HepG2 (cell line): ENCODE data around the gene UPB1. TPM values are rescaled to one million over a fixed set of nuclear protein-coding genes. Genes with fewer than 3 reads are reported as not detected.

Experiments used
- CEBPG ChIP-seq: IDR thresholded peaks from 2 replicates; pipeline ENCODE4 v1.6.1; 2016
- EP300 ChIP-seq, 3 experiments: sonication (generic) in 1 of 3; formaldehyde crosslinking in 1 of 3; IDR thresholded peaks; 2 replicates each; pipeline versions ENCODE4 v1.5.1 to v1.6.1; 2011 to 2020; ENCODE audit warnings: low read depth in 2 of 3, low read length in 2 of 3, borderline replicate concordance in 1 of 3, improper control_type of control experiment in 1 of 3, mild to moderate bottlenecking in 1 of 3, missing genetic modification reagents in 1 of 3, moderate library complexity in 1 of 3
- FOSL2 ChIP-seq: sonication (generic); formaldehyde crosslinking; IDR thresholded peaks from 2 replicates; pipeline ENCODE4 v1.4.0; 2020; ENCODE audit warnings: missing genetic modification reagents
- ISL2 ChIP-seq: sonication (generic); formaldehyde crosslinking; IDR thresholded peaks from 2 replicates; pipeline ENCODE4 v1.5.0; 2020; ENCODE audit warnings: missing genetic modification reagents
- MTA1 ChIP-seq: sonication (generic); formaldehyde crosslinking; IDR thresholded peaks from 2 replicates; pipeline ENCODE4 v1.4.0; 2020; ENCODE audit warnings: missing genetic modification reagents, mild to moderate bottlenecking, borderline replicate concordance
- NKX3-1 ChIP-seq: sonication (generic); formaldehyde crosslinking; IDR thresholded peaks from 2 replicates; pipeline ENCODE4 v1.5.0; 2020; ENCODE audit warnings: missing genetic modification reagents
- NR3C1 ChIP-seq: sonication (generic); formaldehyde crosslinking; IDR thresholded peaks from 2 replicates; pipeline ENCODE4 v1.4.0; 2020; ENCODE audit warnings: missing genetic modification reagents
- RFX5 ChIP-seq: IDR thresholded peaks from 2 replicates; pipeline ENCODE4 v1.6.1; 2011; ENCODE audit warnings: low read depth, low read length, improper control_type of control experiment
- TFAP4 ChIP-seq: sonication (generic); IDR thresholded peaks from 2 replicates; pipeline ENCODE4 v1.6.1; 2016; ENCODE audit warnings: low read depth, borderline replicate concordance
- ZBED4 ChIP-seq: sonication (generic); formaldehyde crosslinking; IDR thresholded peaks from 2 replicates; pipeline ENCODE4 v1.4.0; 2020; ENCODE audit warnings: missing genetic modification reagents, borderline replicate concordance
- ZNF230 ChIP-seq: sonication (generic); formaldehyde crosslinking; IDR thresholded peaks from 2 replicates; pipeline ENCODE4 v1.4.0; 2020; ENCODE audit warnings: mild to moderate bottlenecking, missing genetic modification reagents
- ZNF446 ChIP-seq: sonication (generic); formaldehyde crosslinking; IDR thresholded peaks from 2 replicates; pipeline ENCODE4 v1.5.0; 2020; ENCODE audit warnings: mild to moderate bottlenecking, missing genetic modification reagents
- polyA plus RNA-seq, 8 experiments: library from polyadenylated mRNA; depleted of rRNA in 3 of 8; stranded (reverse) in 7 of 8; unstranded in 1 of 8; fragments of >200 nt; fragmentation: Illumina TruSeq in 4 of 8; extraction: Trizol in 4 of 8; gene quantifications; 2 replicates each; pipeline versions ENCODE4 v1.2.1 to v1.2.3, GENCODE V29; 2011 to 2016; ENCODE audit warnings: low read depth in 4 of 8, missing spikeins in 1 of 8, mixed read lengths in 1 of 8; ENCODE audit not compliant: insufficient read depth in 1 of 8
- total RNA-seq, 5 experiments: library from RNA; depleted of rRNA; stranded (reverse); fragments of >200 nt; fragmentation: Illumina TruSeq; extraction: Trizol; gene quantifications; 2 replicates each; pipeline ENCODE4 v1.2.3, GENCODE V29; 2016; ENCODE audit warnings: low read depth in 1 of 5
- TF ChIP-seq, protein P1 (sequence below): sonication (generic); formaldehyde crosslinking; IDR thresholded peaks from 2 replicates; pipeline ENCODE4 v1.9.0; 2021; ENCODE audit warnings: mild to moderate bottlenecking, missing genetic modification reagents
- TF ChIP-seq, protein P2 (sequence below): sonication (generic); formaldehyde crosslinking; IDR thresholded peaks from 2 replicates; pipeline ENCODE4 v1.5.0; 2020; ENCODE audit warnings: mild to moderate bottlenecking, missing genetic modification reagents

Gene UPB1
- total and polyA plus RNA-seq, 2 of the 13 experiments (the other 11 are each of a cell fraction or from before 2014, with no cell fraction given): 0.38 to 1.2 TPM

- TF ChIP-seq, protein P1, sequence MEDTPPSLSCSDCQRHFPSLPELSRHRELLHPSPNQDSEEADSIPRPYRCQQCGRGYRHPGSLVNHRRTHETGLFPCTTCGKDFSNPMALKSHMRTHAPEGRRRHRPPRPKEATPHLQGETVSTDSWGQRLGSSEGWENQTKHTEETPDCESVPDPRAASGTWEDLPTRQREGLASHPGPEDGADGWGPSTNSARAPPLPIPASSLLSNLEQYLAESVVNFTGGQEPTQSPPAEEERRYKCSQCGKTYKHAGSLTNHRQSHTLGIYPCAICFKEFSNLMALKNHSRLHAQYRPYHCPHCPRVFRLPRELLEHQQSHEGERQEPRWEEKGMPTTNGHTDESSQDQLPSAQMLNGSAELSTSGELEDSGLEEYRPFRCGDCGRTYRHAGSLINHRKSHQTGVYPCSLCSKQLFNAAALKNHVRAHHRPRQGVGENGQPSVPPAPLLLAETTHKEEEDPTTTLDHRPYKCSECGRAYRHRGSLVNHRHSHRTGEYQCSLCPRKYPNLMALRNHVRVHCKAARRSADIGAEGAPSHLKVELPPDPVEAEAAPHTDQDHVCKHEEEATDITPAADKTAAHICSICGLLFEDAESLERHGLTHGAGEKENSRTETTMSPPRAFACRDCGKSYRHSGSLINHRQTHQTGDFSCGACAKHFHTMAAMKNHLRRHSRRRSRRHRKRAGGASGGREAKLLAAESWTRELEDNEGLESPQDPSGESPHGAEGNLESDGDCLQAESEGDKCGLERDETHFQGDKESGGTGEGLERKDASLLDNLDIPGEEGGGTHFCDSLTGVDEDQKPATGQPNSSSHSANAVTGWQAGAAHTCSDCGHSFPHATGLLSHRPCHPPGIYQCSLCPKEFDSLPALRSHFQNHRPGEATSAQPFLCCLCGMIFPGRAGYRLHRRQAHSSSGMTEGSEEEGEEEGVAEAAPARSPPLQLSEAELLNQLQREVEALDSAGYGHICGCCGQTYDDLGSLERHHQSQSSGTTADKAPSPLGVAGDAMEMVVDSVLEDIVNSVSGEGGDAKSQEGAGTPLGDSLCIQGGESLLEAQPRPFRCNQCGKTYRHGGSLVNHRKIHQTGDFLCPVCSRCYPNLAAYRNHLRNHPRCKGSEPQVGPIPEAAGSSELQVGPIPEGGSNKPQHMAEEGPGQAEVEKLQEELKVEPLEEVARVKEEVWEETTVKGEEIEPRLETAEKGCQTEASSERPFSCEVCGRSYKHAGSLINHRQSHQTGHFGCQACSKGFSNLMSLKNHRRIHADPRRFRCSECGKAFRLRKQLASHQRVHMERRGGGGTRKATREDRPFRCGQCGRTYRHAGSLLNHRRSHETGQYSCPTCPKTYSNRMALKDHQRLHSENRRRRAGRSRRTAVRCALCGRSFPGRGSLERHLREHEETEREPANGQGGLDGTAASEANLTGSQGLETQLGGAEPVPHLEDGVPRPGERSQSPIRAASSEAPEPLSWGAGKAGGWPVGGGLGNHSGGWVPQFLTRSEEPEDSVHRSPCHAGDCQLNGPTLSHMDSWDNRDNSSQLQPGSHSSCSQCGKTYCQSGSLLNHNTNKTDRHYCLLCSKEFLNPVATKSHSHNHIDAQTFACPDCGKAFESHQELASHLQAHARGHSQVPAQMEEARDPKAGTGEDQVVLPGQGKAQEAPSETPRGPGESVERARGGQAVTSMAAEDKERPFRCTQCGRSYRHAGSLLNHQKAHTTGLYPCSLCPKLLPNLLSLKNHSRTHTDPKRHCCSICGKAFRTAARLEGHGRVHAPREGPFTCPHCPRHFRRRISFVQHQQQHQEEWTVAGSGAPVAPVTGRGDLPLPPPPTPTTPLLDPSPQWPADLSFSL (CRISPR knock-in tag): no peak; the same call in 1 of the 2 replicates
- no peak; the same call in 1 of the 2 replicates for TF ChIP-seq ZNF230 (CRISPR knock-in tag)
- TF ChIP-seq RFX5: peak; percentile 14; the same call in 1 of the 2 replicates
- TF ChIP-seq, protein P2, sequence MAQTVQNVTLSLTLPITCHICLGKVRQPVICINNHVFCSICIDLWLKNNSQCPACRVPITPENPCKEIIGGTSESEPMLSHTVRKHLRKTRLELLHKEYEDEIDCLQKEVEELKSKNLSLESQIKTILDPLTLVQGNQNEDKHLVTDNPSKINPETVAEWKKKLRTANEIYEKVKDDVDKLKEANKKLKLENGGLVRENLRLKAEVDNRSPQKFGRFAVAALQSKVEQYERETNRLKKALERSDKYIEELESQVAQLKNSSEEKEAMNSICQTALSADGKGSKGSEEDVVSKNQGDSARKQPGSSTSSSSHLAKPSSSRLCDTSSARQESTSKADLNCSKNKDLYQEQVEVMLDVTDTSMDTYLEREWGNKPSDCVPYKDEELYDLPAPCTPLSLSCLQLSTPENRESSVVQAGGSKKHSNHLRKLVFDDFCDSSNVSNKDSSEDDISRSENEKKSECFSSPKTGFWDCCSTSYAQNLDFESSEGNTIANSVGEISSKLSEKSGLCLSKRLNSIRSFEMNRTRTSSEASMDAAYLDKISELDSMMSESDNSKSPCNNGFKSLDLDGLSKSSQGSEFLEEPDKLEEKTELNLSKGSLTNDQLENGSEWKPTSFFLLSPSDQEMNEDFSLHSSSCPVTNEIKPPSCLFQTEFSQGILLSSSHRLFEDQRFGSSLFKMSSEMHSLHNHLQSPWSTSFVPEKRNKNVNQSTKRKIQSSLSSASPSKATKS (CRISPR knock-in tag): no peak
- no peak for TF ChIP-seq NR3C1 (CRISPR knock-in tag)
- TF ChIP-seq ZBED4: peak; percentile 89
- no peak; the same call in 1 of the 2 replicates for TF ChIP-seq NKX3-1 (CRISPR knock-in tag)
- peak; percentile 73 for TF ChIP-seq ISL2 (CRISPR knock-in tag)
- TF ChIP-seq ZNF446: no peak
- peak; percentile 90 for TF ChIP-seq FOSL2 (CRISPR knock-in tag)
- peak; percentile 56 for TF ChIP-seq CEBPG (CRISPR knock-in tag)
- peak; percentile 92; the same call in 1 of the 2 replicates for TF ChIP-seq MTA1 (CRISPR knock-in tag)
- peak; percentile 86; the same call in 1 of the 2 replicates for TF ChIP-seq TFAP4
- peak; percentile 82 to 91 for TF ChIP-seq EP300 (IDR thresholded peaks at IDR 0.05; ENCODE audit: low read depth in 2 of 2, low read length in 2 of 2)
- TF ChIP-seq EP300 (CRISPR knock-in tag; IDR thresholded peaks at IDR 0.05; ENCODE audit: borderline replicate concordance): peak; percentile 95
These were observed 55.1 kb downstream of the UPB1 start (continued) for GRCh38 chr22:24550028-24550901.
